NCI-H446 (cell line): Measurements from ENCODE around the gene FAM186B.
A peak's percentile ranks its signal among the peaks of the same experiment; 100 is the strongest.

Source experiments
- DNase-seq, 2 experiments: peaks; one replicate each; lab custom pipeline; 2025; lab: John Stamatoyannopoulos, UW

FAM186B gene

DNA sequence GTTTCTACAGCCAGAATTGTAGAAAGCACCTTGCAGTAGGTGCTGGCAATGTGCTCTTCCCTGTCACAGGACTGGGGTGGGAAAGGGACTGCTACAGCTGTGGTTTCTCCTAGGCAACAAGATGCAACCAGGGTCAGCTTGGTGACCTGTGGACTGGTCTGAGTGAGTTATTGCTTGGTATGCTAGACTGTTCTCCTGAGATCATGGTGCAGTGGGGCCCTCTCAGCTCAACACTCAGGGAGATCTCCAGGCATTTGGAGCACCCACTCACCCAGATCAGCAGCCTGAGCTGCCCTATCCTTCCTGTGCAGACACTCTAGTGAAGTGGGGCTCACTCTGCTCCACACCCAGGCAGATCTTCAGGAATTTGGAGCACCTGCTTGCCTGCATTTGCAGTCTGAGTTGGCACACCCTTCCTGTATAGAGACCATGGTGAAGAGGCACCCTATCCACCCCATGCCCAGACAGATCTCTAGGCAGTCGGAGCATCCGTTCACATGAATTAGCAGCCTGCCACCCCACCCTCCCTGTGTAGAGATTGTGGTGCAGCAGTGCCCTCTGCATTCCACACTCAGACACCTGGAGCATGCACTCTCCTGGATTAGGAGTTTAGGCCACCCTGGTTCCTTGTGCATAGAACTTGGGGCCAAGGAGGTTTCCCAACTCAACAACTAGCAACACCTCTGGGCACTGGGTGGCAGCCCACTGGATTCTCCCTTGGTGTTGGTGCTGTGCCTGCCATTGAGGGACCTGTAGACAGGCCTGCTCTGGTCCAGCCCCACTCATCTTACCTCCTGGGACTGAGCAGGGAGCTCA is 3.8 kb upstream of the FAM186B start:
- no peak for DNase-seq

GRCh38 chr12:49604856-49605255 is 583 bp downstream of the FAM186B start:
- no peak for DNase-seq

- no peak for DNase-seq
Observed at GRCh38 chr12:49603721-49604120, 1.7 kb downstream of the FAM186B start.

DNA sequence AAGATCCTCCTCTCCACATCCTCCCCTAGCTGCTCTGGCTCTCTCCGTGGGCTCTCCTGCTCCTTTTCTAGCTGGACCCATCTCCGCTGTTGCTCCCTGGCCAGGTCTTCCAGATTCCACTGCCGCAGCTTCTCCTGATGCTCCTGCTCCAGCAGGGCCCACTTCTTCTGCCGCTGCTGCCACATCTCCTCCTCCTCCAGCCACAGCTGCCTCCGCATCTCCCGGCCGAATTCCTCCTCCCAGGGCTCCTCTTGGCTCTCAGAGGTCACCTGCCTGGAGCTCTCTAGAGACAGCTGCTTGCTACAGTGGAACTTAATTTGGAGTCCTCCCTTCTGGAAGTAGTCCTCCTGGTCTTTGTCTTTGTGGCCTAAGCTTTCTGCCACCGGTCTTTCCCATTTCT is 5.5 kb downstream of the FAM186B start:
- no peak for DNase-seq

DNA sequence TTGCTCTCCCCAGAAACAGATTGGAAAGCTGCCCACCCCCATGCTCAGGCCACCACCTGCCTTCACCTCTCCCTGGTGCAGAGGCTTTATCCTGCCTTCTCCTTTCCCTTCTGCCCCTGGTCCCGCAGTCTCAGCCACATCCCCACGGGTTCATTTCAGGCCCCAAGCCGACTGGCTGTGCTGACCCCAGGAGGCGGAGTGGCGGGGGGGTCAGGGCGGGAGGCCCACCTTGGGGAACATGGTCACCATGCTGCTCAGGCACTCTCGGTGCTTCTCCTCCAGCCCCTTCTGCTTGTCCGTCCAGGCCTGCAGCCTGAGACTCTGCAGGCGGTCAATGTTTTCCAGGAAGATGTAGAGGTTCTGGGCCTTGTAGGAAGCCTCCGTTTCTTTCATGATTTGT is 6.9 kb downstream of the FAM186B start:
- DNase-seq = no peak

- DNase-seq = peak in 1 of 2 experiments; percentile 23
Observed at GRCh38 chr12:49588721-49589516, 16.5 kb downstream of the FAM186B start.

GRCh38 chr12:49588281-49588680 is 17.2 kb downstream of the FAM186B start:
- no peak for DNase-seq

- DNase-seq = no peak
Observed at GRCh38 chr12:49587174-49587908, 18.1 kb downstream of the FAM186B start.

DNA sequence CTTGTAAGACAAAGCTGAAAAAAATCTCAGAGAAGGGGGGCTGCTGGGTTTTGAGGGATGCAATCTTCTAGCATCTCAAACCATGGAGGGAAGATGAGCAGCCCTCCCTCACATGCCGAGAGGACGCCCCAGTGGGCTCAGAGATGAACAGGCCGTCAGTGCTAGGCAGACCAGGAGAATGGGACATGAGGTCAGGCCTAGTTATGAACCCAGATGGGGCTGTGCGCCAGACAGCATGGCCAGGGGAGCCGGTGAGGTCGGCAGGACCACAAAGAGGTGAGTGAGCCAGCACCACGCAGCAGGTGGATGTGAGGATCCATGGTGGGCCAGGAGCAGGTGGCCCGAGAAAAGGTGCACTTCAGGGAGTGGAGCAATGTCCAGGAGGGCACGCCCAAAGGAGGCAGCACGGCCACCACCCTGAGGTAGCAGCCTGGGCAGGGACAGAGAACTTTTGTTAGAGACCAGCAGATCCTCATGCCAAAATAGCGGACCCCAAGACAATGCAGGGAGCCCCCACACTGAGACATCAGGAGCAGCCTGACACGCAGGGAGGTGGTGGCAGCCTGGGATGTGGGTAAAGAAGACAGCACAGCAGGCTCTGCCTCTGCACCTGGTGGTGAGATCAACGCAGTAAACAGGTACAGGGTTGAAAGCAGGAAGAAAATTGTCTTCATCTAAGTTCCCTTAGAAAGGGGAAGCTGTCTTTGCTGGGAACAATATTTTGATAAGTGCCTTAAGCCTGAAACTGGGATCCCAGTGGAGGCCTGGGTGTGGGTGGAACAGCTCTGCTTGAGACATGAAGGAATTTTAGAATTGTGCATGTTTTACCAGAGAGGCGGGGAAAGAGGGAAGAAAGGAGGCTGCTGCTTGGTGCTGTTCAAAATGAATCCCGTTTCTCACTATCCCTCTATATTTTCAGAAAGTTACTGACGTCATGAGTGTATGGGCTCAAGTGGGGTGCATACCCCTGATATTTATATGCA is 19.7 kb downstream of the FAM186B start:
- no peak for DNase-seq

GRCh38 chr12:49584591-49584990 is 20.8 kb downstream of the FAM186B start:
- DNase-seq = no peak

DNA sequence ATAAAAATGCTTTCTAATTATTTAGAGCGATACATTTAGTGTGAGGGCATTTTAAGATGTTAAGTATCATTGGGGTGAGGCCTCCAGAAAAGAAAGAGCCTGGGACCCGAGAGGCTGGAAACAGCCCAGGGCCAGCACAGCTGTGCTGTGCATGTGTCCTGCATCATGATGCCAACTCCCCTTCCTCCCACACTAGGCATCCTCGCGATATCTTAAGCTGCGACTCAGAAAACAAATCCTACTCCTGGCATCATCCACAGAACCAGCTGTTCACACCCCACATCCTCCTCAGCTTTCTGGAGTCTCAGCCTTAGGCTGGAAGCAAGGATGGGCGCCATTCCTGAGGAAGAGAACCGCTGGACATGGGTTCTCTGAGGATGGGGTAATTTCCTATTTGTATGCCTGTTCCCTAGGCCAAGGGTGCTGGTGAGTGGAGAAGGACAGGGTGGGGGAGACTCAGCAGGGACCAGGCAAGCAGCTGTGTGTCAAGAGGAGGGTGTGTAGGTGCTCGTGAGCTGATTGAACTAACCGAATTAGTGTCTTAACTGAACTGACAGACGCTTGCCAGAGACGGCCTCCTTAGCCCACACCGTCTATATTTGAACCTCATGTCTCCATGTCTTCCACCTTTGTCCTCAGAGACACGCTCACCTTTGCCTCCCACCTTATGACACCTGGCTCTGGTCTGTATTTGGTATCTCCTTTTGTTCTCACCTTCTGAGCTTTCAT is 21.9 kb downstream of the FAM186B start:
- DNase-seq = peak; percentile 6 to 55

GRCh38 chr12:49582850-49583249 is 22.6 kb downstream of the FAM186B start:
- peak in 1 of 2 experiments; percentile 18 for DNase-seq

- no peak for DNase-seq
Observed at GRCh38 chr12:49582201-49582600, 23.2 kb downstream of the FAM186B start.

DNA sequence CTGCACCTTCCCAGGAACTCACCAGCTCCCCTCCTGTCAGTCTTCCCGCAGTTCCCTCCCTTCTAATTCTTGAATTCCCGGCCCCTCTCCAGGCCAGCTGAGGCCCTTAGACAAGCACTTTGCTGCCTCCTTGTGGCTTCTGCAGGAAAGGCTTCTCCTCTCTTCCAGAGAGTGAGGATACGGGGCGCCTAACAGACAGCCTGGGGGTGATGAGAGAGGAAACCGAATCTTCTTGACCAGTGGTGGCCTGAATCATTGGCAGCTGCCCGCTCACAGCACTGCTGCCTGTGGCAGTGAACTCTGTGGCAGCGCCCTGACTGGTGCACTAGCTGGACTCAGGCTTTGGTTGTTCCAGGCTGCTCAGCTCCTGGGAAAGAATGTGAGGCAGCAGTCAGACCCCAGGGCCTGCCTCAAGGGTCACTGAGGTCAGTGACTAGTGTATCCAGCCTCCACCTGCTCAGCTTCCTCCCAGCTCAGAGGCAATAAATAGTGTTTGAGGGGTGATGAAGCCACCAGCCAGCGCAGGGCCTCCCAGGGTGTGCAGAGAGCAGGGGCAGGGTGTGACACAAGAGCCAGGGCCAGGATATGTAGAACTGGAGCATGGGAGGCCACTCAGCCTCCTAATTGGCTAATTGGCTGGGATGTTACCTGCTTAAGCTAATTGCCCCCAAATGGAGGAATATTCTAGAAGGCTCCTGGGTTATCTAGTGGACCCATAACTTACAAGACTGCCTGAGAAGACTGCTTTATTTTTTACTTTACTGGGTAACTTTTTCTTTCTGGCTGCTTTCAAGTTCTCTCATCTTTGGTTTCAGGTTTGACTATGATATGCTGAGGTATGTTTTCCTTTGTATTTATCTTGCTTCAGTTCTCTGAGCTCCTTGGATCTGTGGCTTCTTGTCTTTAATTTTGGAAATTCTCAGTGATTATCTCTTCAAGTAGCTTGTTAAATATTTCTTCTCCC is 24.6 kb downstream of the FAM186B start:
- peak; percentile 56 to 85 for DNase-seq

GRCh38 chr12:49578471-49579112 is 26.8 kb downstream of the FAM186B start:
- no peak for DNase-seq

- DNase-seq = no peak
Observed at GRCh38 chr12:49577589-49578315, 27.7 kb downstream of the FAM186B start.

GRCh38 chr12:49568442-49569162 is 36.8 kb downstream of the FAM186B start:
- no peak for DNase-seq
